OCI-LY7 (cell line): ENCODE measurements around the gene KLK1. TPM values are rescaled to one million over a fixed set of nuclear protein-coding genes. Genes with fewer than 3 reads are reported as not detected.
A peak's percentile ranks its signal among the peaks of the same experiment; 100 is the strongest.

Experiments
- BruUV-seq: library from RNA; stranded (reverse); fragments of 400-500 nt; replicated peaks from 2 replicates; lab custom pipeline; 2021; lab: Mats Ljungman, UMichigan
- CTCF ChIA-PET: fragments of 300-600 bp; sonication (Branson Sonifier 250); formaldehyde crosslinking; loops from one replicate; lab custom pipeline; 2022; ENCODE audit warnings: antibody characterized with exemption; ENCODE audit not compliant: unreplicated experiment; lab: Charles Lee
- POLR2A ChIA-PET: fragments of 300-600 bp; sonication (Branson Sonifier 250); formaldehyde crosslinking; loops from one replicate; lab custom pipeline; 2022; ENCODE audit warnings: antibody characterized with exemption; lab: Charles Lee
- DNase-seq: peaks from one replicate; pipeline ENCODE4 v3.0.0-alpha.2; 2015; ENCODE audit warnings: low spot score
- H2AFZ ChIP-seq: fragments of 200-600 bp; sonication (generic), shearing (Covaris generic); 2 replicates; pipeline ENCODE4 v1.6.1; 2014; ENCODE audit warnings: mild to moderate bottlenecking, antibody characterized with exemption, low read length, moderate library complexity
- H3K27ac ChIP-seq: fragments of 200-600 bp; sonication (generic); 2 replicates; pipeline ENCODE4 v1.5.1; 2014; ENCODE audit warnings: mixed run types, low read depth, mild to moderate bottlenecking, moderate library complexity, low read length, inconsistent platforms; ENCODE audit not compliant: poor library complexity, severe bottlenecking
- H3K36me3 ChIP-seq: fragments of 200-600 bp; sonication (generic); 2 replicates; pipeline ENCODE4 v1.6.1; 2014; ENCODE audit warnings: mild to moderate bottlenecking, antibody characterized with exemption, low read length, moderate library complexity, mixed read lengths; ENCODE audit not compliant: insufficient read depth
- H3K4me1 ChIP-seq: fragments of 200-600 bp; sonication (generic); 2 replicates; pipeline ENCODE4 v1.5.1; 2014; ENCODE audit warnings: mild to moderate bottlenecking, low read length; ENCODE audit not compliant: insufficient read depth, poor library complexity, severe bottlenecking
- H3K4me2 ChIP-seq: fragments of 200-600 bp; sonication (generic); 2 replicates; pipeline ENCODE4 v1.6.1; 2014; ENCODE audit warnings: mild to moderate bottlenecking, low read length
- H3K4me3 ChIP-seq: fragments of 200-600 bp; sonication (generic); 2 replicates; pipeline ENCODE4 v1.5.1; 2014; ENCODE audit warnings: mild to moderate bottlenecking, low read depth, low read length; ENCODE audit not compliant: poor library complexity, severe bottlenecking
- H3K79me2 ChIP-seq: fragments of 200-600 bp; sonication (generic); 2 replicates; pipeline ENCODE4 v1.6.1; 2016; ENCODE audit warnings: low read depth, mild to moderate bottlenecking, low read length, moderate library complexity, mixed read lengths; ENCODE audit not compliant: insufficient read depth
- H3K9me2 ChIP-seq: fragments of 200-600 bp; sonication (generic); 2 replicates; pipeline ENCODE4 v1.6.1; 2016; ENCODE audit warnings: mild to moderate bottlenecking, low read length, mixed read lengths; ENCODE audit not compliant: insufficient read depth
- H3K9me3 ChIP-seq: fragments of 200-600 bp; sonication (generic); 2 replicates; pipeline ENCODE4 v1.6.1; 2014; ENCODE audit warnings: mild to moderate bottlenecking, mixed run types, low read length, mixed read lengths
- H4K20me1 ChIP-seq: fragments of 200-600 bp; sonication (generic); 2 replicates; pipeline ENCODE4 v1.6.1; 2014; ENCODE audit warnings: mild to moderate bottlenecking, antibody characterized with exemption, low read length, moderate library complexity, mixed read lengths; ENCODE audit not compliant: insufficient read depth
- CTCF ChIP-seq: fragments of 200-600 bp; sonication (generic); conservative IDR thresholded peaks from 2 replicates; pipeline ENCODE4 v1.5.1; 2014; ENCODE audit warnings: mild to moderate bottlenecking, antibody characterized with exemption, low read length, moderate library complexity, mixed read lengths
- EZH2phosphoT487 ChIP-seq: fragments of 200-600 bp; sonication (generic); IDR thresholded peaks from 2 replicates; pipeline ENCODE4 v1.6.1; 2018; ENCODE audit warnings: low read depth, borderline replicate concordance, mild to moderate bottlenecking, mixed run types, antibody characterized with exemption, low read length, moderate library complexity, mixed read lengths
- intact Hi-C: fragments of 100-400 bp; cut with micrococcal nuclease; formaldehyde crosslinking; loops from one replicate; pipeline ENCODE4 v1.10.0; 2022; ENCODE audit not compliant: unreplicated experiment
- total RNA-seq, 2 experiments: library from RNA; depleted of rRNA in 1 of 2; stranded (reverse); fragments of >200 nt in 1 of 2; shearing (Covaris generic) in 1 of 2; gene quantifications; 2 replicates each; pipeline ENCODE4 v1.2.3, GENCODE V29; 2014 to 2022

The KLK1 gene
- total RNA-seq, 2 experiments from 2014 or later = 5.1 TPM; not detected in 1

- Histone ChIP-seq H3K27ac (no peak overlapping the region), H4K20me1 (no peaks in the 10 kb centered on the region), H3K4me2 (peak overlapping the region; percentile 70), H3K36me3 (no peaks in the 10 kb centered on the region), H2AFZ (peak overlapping the region; percentile 67; the same call in 1 of the 2 replicates), H3K9me3 (no peaks in the 10 kb centered on the region), H3K9me2 (no peaks in the 10 kb centered on the region), H3K4me3 (peak overlapping the region; percentile 65), H3K4me1 (peaks cover 5% of the 10 kb centered on the region), H3K79me2 (no peaks in the 10 kb centered on the region)
- TF ChIP-seq EZH2phosphoT487 (no peak), CTCF (no peak)
- CTCF ChIA-PET = no interaction called here
- DNase-seq = peak; percentile 65
- intact Hi-C loops = no loop called here
- POLR2A ChIA-PET = no interaction called here
- BruUV-seq = no TSS peak
Observed at GRCh38 chr19:50835785-50836542, 12.4 kb upstream of the KLK1 start.

GRCh38 chr19:50835103-50835784 lies 11.7 kb upstream of the KLK1 start:
- no TSS peak for BruUV-seq
- Histone ChIP-seq H3K36me3 (no peaks in the 10 kb centered on the region), H3K9me3 (no peaks in the 10 kb centered on the region), H3K4me1 (peaks cover 5% of the 10 kb centered on the region), H3K27ac (no peak overlapping the region), H4K20me1 (no peaks in the 10 kb centered on the region), H3K9me2 (no peaks in the 10 kb centered on the region), H3K4me3 (peak overlapping the region; percentile 65), H3K79me2 (no peaks in the 10 kb centered on the region), H2AFZ (peak overlapping the region; percentile 67; the same call in 1 of the 2 replicates), H3K4me2 (peak overlapping the region; percentile 70)
- ChIA-PET CTCF (no interaction called here), POLR2A (no interaction called here)
- TF ChIP-seq CTCF (no peak), EZH2phosphoT487 (no peak)
- intact Hi-C loops = no loop called here
- no peak for DNase-seq

GRCh38 chr19:50833802-50834167 lies 10.2 kb upstream of the KLK1 start:
- Histone ChIP-seq H4K20me1 (no peaks in the 10 kb centered on the region), H3K4me2 (no peak overlapping the region), H3K9me3 (no peaks in the 10 kb centered on the region), H2AFZ (no peak overlapping the region), H3K4me3 (no peak overlapping the region), H3K36me3 (no peaks in the 10 kb centered on the region), H3K27ac (no peak overlapping the region), H3K9me2 (no peaks in the 10 kb centered on the region), H3K4me1 (peaks cover 5% of the 10 kb centered on the region), H3K79me2 (no peaks in the 10 kb centered on the region)
- intact Hi-C loops = no loop called here
- TF ChIP-seq EZH2phosphoT487 = no peak
- no peak for TF ChIP-seq CTCF
- no peak for DNase-seq
- ChIA-PET POLR2A (no interaction called here), CTCF (interaction anchor here (0.5 kb wide), 1 partner anchor 505 kb away, joined by 3 read pairs; the partner anchor contains the start of gene KCNC3)
- no TSS peak for BruUV-seq
